Measurements from ENCODE around the gene EOLA1. TPM values are rescaled to one million over a fixed set of nuclear protein-coding genes. Genes with fewer than 3 reads are reported as not detected.
"Not testable (repeated sequence)": the region's sequence is repeated elsewhere in the genome, so short reads cannot be mapped to it uniquely, and the experiment has no call there.

The EOLA1 gene
- total RNA-seq, 1 donor from 2014 or later: 14.2 TPM

DNA sequence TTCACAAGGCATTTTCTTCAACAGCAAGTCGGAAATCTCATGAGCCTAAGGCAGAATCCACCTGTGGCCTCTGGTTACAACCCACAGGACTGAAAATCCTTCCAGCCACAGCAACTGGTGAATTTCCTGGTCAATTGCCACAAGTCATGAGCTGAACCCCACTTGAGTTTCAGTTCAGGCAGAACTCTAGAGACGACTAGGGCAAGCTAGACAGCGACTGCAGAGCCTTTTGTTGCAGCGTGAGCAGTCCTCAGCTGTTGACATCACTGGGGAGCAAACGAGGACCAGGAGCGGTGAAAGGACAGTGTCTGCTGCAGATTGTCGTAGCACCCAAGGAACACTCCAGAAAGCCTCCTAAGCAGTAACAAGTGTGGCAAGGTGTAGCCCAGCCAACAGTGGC is 55.1 kb downstream of the EOLA1 start:
- not testable (repeated sequence) for DNase-seq (ENCODE audit: low read depth, low spot score)

Other genes starting within 250 kb of the EOLA1 start
- gene IDS, start 35.7 kb upstream of the EOLA1 start, total RNA-seq: 26.3 and 35.3 TPM in 2 replicates
- gene HSFX3, start 8.9 kb downstream of the EOLA1 start, total RNA-seq: not detected in 2 replicates
- gene MAGEA9B, start 46.4 kb downstream of the EOLA1 start, total RNA-seq: not detected in 2 replicates
- 0.21 TPM in 1 of 2 replicates, not detected in the other for gene HSFX2, start 54.3 kb downstream of the EOLA1 start, total RNA-seq
- 16.2 and 19.1 TPM in 2 replicates for gene TMEM185A, start 90.8 kb downstream of the EOLA1 start, total RNA-seq
- not detected in 2 replicates for gene MAGEA11, start 171.0 kb downstream of the EOLA1 start, total RNA-seq
- gene HSFX1, start 233.1 kb downstream of the EOLA1 start, total RNA-seq: 0.28 and 0.40 TPM in 2 replicates
- not detected in 2 replicates for gene MAGEA9, start 240.9 kb downstream of the EOLA1 start, total RNA-seq